ENCODE results near the gene CRYBB1.

CRYBB1 gene

GRCh38 chr22:26660356-26660755 is 42.5 kb upstream of the CRYBB1 start:
- no peak overlapping the region for H3K4me3 ChIP-seq (ENCODE audit: low read depth, low read length)
- DNase-seq (ENCODE audit: low read depth), result no peak
- TF ChIP-seq CTCF (conservative IDR thresholded peaks at IDR 0.05; ENCODE audit: low read depth, low read length), result no peak

DNA sequence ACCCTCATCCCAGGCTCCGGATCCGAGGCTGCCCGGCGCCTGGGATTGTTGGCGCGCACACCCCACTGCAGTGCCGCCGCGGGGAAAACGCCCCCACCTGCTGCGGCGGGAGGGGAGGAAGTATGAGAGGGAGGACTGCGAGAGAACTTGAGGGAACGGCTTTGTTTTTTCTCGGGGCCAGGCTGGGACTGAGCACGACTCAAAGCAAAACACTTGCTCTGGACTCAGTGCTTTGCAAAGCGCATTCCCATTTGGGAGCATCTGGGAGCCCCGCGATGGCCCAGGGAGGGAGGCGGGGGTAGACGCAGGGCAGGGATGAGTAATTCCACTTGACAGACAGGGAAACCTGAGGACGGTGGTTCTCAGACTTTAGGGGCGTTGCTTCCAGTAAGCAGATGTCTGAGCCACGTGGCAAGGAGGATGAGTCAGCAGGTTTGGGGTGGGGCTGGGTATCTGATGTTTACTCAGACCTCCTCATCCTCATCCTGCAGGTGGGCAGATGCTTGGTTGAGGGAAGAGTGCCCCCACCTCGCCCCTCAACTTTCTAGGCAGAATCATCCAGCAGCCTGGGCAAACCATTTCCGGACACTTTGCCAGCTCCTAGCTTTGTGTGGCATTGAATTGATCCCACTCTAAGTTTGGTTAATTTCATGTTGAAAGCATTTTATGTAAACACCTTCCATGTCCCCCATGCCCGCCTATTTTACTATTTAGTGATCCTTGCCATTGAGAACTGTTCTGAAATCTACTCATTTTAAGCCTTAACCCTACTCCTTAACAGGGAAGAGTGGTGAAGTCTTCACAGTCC is 41.0 kb upstream of the CRYBB1 start:
- no peak for TF ChIP-seq CTCF (conservative IDR thresholded peaks at IDR 0.05; ENCODE audit: low read depth, low read length)
- DNase-seq (ENCODE audit: low read depth), result peak; percentile 95
- peak overlapping the region; percentile 37 for H3K4me3 ChIP-seq (ENCODE audit: low read depth, low read length)

GRCh38 chr22:26658161-26658560 is 40.3 kb upstream of the CRYBB1 start:
- H3K4me3 ChIP-seq (ENCODE audit: low read depth, low read length), result no peak overlapping the region
- no peak for DNase-seq (ENCODE audit: low read depth)
- no peak for TF ChIP-seq CTCF (conservative IDR thresholded peaks at IDR 0.05; ENCODE audit: low read depth, low read length)

- peak within 1 kb of the TSS; percentile 32 for H3K4me3 ChIP-seq (ENCODE audit: low read depth, low read length)
- no peak for DNase-seq (ENCODE audit: low read depth)
- TF ChIP-seq CTCF (conservative IDR thresholded peaks at IDR 0.05; ENCODE audit: low read depth, low read length), result no peak
Measured at GRCh38 chr22:26656891-26657851, 39.3 kb upstream of the CRYBB1 start, which contains the start of gene MIAT. Gene MIAT, plus strand, starts transcription at chr22:26657588.

GRCh38 chr22:26651815-26652214 is 34.0 kb upstream of the CRYBB1 start:
- no peak for TF ChIP-seq CTCF (conservative IDR thresholded peaks at IDR 0.05; ENCODE audit: low read depth, low read length)
- DNase-seq (ENCODE audit: low read depth), result no peak
- no peak overlapping the region for H3K4me3 ChIP-seq (ENCODE audit: low read depth, low read length)

DNA sequence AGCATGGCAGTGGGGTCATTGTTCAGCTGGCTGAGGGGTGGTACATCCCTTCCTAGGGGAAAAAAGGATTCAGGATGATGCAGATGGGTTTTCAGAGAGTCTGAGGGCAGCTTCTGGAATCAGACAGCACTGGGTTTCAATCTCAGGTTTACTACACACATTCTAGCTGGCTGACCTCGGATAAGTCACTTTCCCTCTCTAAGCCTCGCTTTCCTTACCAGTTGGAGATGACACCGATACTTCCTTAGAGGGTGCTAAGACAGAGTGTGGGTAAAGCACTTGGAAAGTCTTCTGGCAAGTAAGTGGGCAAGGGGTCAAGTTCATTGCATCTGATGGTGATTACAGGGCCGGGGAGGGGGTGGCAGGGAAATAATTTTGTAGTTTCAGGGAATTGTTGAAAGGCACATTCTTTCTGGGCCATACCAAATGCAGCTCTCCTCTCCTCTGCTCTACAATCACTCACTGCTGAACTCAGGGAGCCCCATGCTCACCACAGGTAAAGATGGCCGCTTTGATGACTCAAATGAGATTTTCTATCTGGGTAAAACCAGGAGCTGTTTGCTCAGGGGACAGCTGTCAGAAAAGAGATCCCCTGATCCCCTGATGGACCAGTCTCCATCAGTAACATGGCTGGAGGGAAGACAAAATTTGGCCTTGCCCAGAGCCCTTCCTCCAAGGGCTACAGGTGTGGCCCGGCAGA is 33.0 kb upstream of the CRYBB1 start:
- TF ChIP-seq CTCF (conservative IDR thresholded peaks at IDR 0.05; ENCODE audit: low read depth, low read length), result no peak
- DNase-seq (ENCODE audit: low read depth), result no peak

More for the DNA sequence above, 33.0 kb upstream of the CRYBB1 start:
- H3K4me3 ChIP-seq (ENCODE audit: low read depth, low read length), result no peak overlapping the region

Data from choroid plexus epithelial cell (primary cell).